Measurements from ENCODE around the gene MARCO.
"Not testable (repeated sequence)": the region's sequence is repeated elsewhere in the genome, so short reads cannot be mapped to it uniquely, and the experiment has no call there.

MARCO gene

DNA sequence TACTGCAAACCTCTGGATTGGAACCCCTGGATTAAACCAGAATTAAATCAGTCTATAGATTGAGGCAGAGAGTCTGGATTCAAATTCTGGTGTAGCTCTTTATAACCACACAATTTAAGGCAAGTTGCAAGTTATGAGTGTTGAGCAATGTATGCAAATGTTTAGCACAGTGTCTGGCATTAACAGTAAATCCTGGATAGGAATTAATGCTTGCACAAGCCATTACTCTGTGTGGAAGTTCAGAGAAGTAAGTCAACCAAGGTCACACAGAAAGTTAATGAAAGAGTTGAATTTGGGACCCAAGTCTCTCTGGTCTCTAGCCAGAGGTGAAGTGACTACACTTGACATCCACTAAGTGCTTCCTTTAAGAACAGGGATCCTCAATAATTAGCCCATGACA lies 2.0 kb upstream of the MARCO start:
- no peak for TF ChIP-seq RARB (CRISPR knock-in tag; IDR thresholded peaks at IDR 0.05)
- ATAC-seq = no peak

DNA sequence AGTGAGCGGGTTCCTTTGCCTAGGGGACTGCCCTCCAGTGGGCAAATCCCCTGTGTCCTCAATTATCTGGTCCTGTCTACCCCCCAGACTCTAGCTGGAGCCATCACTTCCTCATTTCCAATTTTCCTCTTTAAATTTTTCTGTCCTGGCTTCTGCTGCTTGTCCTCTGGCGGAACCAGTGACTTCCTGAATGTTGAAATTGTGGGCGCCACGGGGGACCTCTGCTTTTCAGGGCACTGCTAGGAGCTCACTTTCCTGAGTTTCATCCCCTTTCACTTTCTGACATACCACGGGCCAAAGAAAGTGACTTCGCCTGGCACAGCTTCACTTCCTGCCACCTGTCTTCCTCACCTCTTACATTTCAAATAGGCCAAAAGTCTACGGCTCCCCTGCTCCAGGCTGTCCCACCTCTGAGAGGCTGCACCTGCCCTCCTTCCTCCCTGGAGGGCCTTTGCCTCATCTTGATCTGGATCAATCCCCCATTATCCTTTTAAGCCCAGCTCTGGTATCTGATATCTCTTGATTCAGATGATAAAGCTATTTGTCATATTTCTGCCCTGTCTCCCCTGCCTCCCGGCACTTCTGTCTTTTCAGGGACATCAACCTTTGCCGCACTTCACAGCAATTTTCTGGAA lies 1.4 kb upstream of the MARCO start:
- TF ChIP-seq ZC3H10 (CRISPR knock-in tag; IDR thresholded peaks at IDR 0.05) (no peak), SNAI2 (CRISPR knock-in tag; IDR thresholded peaks at IDR 0.05) (no peak), TOX (CRISPR knock-in tag; IDR thresholded peaks at IDR 0.05; ENCODE audit: borderline replicate concordance) (no peak), CSDC2 (CRISPR knock-in tag; IDR thresholded peaks at IDR 0.05) (no peak), ZNF70 (CRISPR knock-in tag; IDR thresholded peaks at IDR 0.05) (no peak), BACH2 (CRISPR knock-in tag; IDR thresholded peaks at IDR 0.05; ENCODE audit: borderline replicate concordance) (no peak), TCF4 (CRISPR knock-in tag; IDR thresholded peaks at IDR 0.05; ENCODE audit: borderline replicate concordance) (no peak), ZFP3 (CRISPR knock-in tag; IDR thresholded peaks at IDR 0.05) (no peak), ESRRG (CRISPR knock-in tag; IDR thresholded peaks at IDR 0.05) (no peak), ISL1 (CRISPR knock-in tag; IDR thresholded peaks at IDR 0.05) (no peak)
- TF ChIP-seq, protein P1, sequence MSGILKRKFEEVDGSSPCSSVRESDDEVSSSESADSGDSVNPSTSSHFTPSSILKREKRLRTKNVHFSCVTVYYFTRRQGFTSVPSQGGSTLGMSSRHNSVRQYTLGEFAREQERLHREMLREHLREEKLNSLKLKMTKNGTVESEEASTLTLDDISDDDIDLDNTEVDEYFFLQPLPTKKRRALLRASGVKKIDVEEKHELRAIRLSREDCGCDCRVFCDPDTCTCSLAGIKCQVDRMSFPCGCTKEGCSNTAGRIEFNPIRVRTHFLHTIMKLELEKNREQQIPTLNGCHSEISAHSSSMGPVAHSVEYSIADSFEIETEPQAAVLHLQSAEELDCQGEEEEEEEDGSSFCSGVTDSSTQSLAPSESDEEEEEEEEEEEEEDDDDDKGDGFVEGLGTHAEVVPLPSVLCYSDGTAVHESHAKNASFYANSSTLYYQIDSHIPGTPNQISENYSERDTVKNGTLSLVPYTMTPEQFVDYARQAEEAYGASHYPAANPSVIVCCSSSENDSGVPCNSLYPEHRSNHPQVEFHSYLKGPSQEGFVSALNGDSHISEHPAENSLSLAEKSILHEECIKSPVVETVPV (CRISPR knock-in tag; IDR thresholded peaks at IDR 0.05) = no peak
- TF ChIP-seq, protein P2, sequence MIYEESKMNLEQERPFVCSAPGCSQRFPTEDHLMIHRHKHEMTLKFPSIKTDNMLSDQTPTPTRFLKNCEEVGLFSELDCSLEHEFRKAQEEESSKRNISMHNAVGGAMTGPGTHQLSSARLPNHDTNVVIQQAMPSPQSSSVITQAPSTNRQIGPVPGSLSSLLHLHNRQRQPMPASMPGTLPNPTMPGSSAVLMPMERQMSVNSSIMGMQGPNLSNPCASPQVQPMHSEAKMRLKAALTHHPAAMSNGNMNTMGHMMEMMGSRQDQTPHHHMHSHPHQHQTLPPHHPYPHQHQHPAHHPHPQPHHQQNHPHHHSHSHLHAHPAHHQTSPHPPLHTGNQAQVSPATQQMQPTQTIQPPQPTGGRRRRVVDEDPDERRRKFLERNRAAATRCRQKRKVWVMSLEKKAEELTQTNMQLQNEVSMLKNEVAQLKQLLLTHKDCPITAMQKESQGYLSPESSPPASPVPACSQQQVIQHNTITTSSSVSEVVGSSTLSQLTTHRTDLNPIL (CRISPR knock-in tag; IDR thresholded peaks at IDR 0.05; ENCODE audit: low read depth) = no peak
- TF ChIP-seq, protein P3, sequence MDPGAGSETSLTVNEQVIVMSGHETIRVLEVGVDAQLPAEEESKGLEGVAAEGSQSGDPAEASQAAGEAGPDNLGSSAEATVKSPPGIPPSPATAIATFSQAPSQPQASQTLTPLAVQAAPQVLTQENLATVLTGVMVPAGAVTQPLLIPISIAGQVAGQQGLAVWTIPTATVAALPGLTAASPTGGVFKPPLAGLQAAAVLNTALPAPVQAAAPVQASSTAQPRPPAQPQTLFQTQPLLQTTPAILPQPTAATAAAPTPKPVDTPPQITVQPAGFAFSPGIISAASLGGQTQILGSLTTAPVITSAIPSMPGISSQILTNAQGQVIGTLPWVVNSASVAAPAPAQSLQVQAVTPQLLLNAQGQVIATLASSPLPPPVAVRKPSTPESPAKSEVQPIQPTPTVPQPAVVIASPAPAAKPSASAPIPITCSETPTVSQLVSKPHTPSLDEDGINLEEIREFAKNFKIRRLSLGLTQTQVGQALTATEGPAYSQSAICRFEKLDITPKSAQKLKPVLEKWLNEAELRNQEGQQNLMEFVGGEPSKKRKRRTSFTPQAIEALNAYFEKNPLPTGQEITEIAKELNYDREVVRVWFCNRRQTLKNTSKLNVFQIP (CRISPR knock-in tag; IDR thresholded peaks at IDR 0.05; ENCODE audit: borderline replicate concordance, low read depth) = no peak
- ATAC-seq = no peak

DNA sequence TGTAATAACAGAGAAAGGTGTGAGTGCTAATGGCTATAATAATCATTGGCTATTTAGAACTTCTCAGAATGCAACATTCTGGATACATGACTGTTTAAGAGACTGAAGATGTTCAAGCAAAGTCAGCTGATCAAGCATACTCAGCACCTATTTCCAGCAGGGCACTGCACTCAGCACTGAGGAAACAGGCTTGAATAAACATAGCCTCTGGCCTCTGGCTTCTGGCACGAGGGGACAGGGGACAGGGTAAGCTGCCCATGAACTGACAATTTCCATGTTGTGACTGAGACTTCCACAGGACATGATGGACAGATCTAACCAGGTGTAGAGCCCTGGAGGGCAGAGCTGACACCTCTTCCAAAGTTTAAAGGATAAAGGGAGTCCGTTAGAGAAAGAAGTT lies 1.3 kb downstream of the MARCO start:
- no peak for TF ChIP-seq ZNF70 (CRISPR knock-in tag; IDR thresholded peaks at IDR 0.05)
- TF ChIP-seq OSR1 (CRISPR knock-in tag; IDR thresholded peaks at IDR 0.05) = no peak
- TF ChIP-seq BACH2 (CRISPR knock-in tag; IDR thresholded peaks at IDR 0.05; ENCODE audit: borderline replicate concordance) = no peak
- TF ChIP-seq RARB (CRISPR knock-in tag; IDR thresholded peaks at IDR 0.05) = no peak
- TF ChIP-seq, protein P2 (CRISPR knock-in tag; IDR thresholded peaks at IDR 0.05; ENCODE audit: low read depth) = no peak
- TF ChIP-seq, protein P1 (CRISPR knock-in tag; IDR thresholded peaks at IDR 0.05) = no peak
- TF ChIP-seq, protein P3 (CRISPR knock-in tag; IDR thresholded peaks at IDR 0.05; ENCODE audit: borderline replicate concordance, low read depth) = no peak
- no peak for TF ChIP-seq ISL1 (CRISPR knock-in tag; IDR thresholded peaks at IDR 0.05)
- no peak for TF ChIP-seq CSDC2 (CRISPR knock-in tag; IDR thresholded peaks at IDR 0.05)
- no peak for TF ChIP-seq ARNTL (CRISPR knock-in tag; IDR thresholded peaks at IDR 0.05; ENCODE audit: borderline replicate concordance, low read depth)
- no peak for TF ChIP-seq TOX (CRISPR knock-in tag; IDR thresholded peaks at IDR 0.05; ENCODE audit: borderline replicate concordance)
- TF ChIP-seq SNAI2 (CRISPR knock-in tag; IDR thresholded peaks at IDR 0.05) = no peak
- TF ChIP-seq PPARA (CRISPR knock-in tag; IDR thresholded peaks at IDR 0.05; ENCODE audit: borderline replicate concordance) = no peak
- no peak for TF ChIP-seq ESRRG (CRISPR knock-in tag; IDR thresholded peaks at IDR 0.05)
- ATAC-seq = no peak

DNA sequence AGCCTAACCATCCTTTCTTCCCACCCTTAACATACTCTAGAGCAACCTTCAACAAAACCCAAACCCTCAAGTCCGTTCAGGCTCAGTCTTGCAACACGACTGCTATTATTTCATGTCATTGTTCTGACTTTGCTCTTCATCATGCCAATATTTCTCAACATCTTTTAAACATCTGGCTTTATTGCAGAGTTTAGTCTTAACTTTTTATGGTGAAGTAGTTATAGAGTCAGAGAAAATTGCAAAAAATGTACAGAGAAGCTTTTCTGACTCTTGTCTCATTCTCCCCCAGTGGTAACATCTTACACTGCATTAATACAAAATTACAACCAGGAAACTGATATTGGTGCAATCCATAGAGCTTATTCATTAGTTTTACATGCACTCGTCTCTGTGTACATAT lies 3.9 kb downstream of the MARCO start:
- no peak for ATAC-seq
- TF ChIP-seq ZNF70 (CRISPR knock-in tag; IDR thresholded peaks at IDR 0.05) = no peak
- no peak for TF ChIP-seq ZNF565 (CRISPR knock-in tag; conservative IDR thresholded peaks at IDR 0.05; ENCODE audit: low read depth)
- TF ChIP-seq CSDC2 (CRISPR knock-in tag; IDR thresholded peaks at IDR 0.05) = no peak
- TF ChIP-seq TCF4 (CRISPR knock-in tag; IDR thresholded peaks at IDR 0.05; ENCODE audit: borderline replicate concordance) = no peak
- TF ChIP-seq, protein P4, sequence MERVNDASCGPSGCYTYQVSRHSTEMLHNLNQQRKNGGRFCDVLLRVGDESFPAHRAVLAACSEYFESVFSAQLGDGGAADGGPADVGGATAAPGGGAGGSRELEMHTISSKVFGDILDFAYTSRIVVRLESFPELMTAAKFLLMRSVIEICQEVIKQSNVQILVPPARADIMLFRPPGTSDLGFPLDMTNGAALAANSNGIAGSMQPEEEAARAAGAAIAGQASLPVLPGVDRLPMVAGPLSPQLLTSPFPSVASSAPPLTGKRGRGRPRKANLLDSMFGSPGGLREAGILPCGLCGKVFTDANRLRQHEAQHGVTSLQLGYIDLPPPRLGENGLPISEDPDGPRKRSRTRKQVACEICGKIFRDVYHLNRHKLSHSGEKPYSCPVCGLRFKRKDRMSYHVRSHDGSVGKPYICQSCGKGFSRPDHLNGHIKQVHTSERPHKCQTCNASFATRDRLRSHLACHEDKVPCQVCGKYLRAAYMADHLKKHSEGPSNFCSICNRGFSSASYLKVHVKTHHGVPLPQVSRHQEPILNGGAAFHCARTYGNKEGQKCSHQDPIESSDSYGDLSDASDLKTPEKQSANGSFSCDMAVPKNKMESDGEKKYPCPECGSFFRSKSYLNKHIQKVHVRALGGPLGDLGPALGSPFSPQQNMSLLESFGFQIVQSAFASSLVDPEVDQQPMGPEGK (CRISPR knock-in tag; IDR thresholded peaks at IDR 0.05; ENCODE audit: borderline replicate concordance) = no peak
- TF ChIP-seq SNAI2 (CRISPR knock-in tag; IDR thresholded peaks at IDR 0.05) = no peak
- TF ChIP-seq ZFP3 (CRISPR knock-in tag; IDR thresholded peaks at IDR 0.05) = no peak
- TF ChIP-seq, protein P2 (CRISPR knock-in tag; IDR thresholded peaks at IDR 0.05; ENCODE audit: low read depth) = no peak
- no peak for TF ChIP-seq ARNTL (CRISPR knock-in tag; IDR thresholded peaks at IDR 0.05; ENCODE audit: borderline replicate concordance, low read depth)

DNA sequence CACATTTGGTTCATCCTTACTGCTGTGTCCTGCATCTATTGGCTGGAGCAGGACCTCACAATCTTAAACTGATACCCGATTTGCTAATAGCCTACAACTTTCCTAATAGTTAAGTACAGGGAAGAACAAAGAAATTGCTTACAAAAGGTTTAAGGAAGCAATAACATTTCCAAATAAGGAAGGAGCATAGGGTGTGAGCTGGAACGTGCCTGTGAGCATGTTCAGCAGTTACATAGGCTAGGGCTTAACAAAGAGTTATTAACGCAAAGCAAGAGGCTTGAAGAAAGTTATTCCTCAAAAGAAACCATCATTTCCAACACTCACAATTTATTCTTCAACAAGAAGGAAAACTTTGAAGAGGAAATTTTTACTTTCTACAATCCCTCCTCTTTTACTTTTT lies 6.3 kb downstream of the MARCO start:
- not testable (repeated sequence) for ATAC-seq

All from SK-N-SH treated with all-trans-retinoic acid at 6 μM for 48 hours (cell line).